Brain microvascular endothelial cell (primary cell): ENCODE measurements around the gene SWT1.

Experiments
- DNase-seq: peaks from one replicate; pipeline ENCODE4 v3.0.0-alpha.2; 2020
- H3K27ac ChIP-seq: fragments of 250-450 bp; sonication (Bioruptor Pico); 2 replicates; pipeline ENCODE4 v1.5.1; 2020; ENCODE audit warnings: mild to moderate bottlenecking, moderate library complexity
- H3K27me3 ChIP-seq: fragments of 250-450 bp; sonication (Bioruptor Pico); replicated peaks from 2 replicates; pipeline ENCODE4 v1.5.1; 2020; ENCODE audit warnings: mild to moderate bottlenecking
- H3K36me3 ChIP-seq: fragments of 250-450 bp; sonication (Bioruptor Pico); replicated peaks from 2 replicates; pipeline ENCODE4 v1.5.1; 2020; ENCODE audit warnings: mild to moderate bottlenecking
- H3K4me3 ChIP-seq: 2 replicates; pipeline ENCODE4 v1.5.1; 2011; ENCODE audit warnings: low read depth, mild to moderate bottlenecking, control low read depth, low read length, moderate library complexity
- in situ Hi-C: cut with HindIII; loops from 2 replicates; pipeline ENCODE4 v1.10.0; 2017; ENCODE audit warnings: low sequenced_read_pairs, low pct_ligation_motif_present
- TF ChIP-seq, protein P1 (sequence below): IDR thresholded peaks from 2 replicates; pipeline ENCODE4 v1.5.1; 2011; ENCODE audit warnings: low read depth, mild to moderate bottlenecking, moderate library complexity, low read length, control low read depth, inconsistent platforms; ENCODE audit errors: missing control alignments

The SWT1 gene

DNA sequence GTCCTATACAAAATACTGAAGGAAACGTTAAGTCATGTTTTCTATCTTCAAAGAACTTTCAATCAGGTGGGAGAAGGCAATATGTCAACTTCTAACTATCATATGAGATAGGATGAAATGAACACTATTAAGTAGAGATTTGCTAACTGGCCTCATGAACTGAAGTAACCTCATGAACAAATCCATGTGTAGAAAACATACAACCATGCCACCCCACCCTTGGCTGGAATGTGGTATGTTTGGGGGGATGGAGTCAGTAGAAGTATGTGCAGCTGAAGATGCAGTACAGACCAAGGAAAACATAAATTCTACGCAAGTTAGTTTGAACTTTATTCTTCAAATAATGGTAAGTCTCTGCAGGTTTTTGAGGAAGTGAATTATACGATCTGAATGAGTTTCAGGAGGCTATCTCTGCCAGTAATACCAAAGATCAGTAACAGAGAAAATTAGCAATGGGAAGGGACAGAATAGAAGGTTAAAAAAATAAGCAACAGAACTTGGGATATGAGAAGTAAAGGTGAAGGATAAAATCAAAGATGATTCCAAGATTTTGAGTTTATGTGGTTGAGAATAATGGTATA is 4.7 kb upstream of the SWT1 start:
- H3K4me3 ChIP-seq = no peak overlapping the region
- TF ChIP-seq, protein P1, sequence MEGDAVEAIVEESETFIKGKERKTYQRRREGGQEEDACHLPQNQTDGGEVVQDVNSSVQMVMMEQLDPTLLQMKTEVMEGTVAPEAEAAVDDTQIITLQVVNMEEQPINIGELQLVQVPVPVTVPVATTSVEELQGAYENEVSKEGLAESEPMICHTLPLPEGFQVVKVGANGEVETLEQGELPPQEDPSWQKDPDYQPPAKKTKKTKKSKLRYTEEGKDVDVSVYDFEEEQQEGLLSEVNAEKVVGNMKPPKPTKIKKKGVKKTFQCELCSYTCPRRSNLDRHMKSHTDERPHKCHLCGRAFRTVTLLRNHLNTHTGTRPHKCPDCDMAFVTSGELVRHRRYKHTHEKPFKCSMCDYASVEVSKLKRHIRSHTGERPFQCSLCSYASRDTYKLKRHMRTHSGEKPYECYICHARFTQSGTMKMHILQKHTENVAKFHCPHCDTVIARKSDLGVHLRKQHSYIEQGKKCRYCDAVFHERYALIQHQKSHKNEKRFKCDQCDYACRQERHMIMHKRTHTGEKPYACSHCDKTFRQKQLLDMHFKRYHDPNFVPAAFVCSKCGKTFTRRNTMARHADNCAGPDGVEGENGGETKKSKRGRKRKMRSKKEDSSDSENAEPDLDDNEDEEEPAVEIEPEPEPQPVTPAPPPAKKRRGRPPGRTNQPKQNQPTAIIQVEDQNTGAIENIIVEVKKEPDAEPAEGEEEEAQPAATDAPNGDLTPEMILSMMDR = no peak
- H3K27ac ChIP-seq = no peak overlapping the region
- H3K36me3 ChIP-seq = peaks cover 2% of the 10 kb centered on the region
- no peaks in the 10 kb centered on the region for H3K27me3 ChIP-seq
- in situ Hi-C loops = loop anchor here (25.0 kb wide), 1 partner anchor 340 kb away; no protein-coding TSS in a partner anchor
- DNase-seq = no peak

DNA sequence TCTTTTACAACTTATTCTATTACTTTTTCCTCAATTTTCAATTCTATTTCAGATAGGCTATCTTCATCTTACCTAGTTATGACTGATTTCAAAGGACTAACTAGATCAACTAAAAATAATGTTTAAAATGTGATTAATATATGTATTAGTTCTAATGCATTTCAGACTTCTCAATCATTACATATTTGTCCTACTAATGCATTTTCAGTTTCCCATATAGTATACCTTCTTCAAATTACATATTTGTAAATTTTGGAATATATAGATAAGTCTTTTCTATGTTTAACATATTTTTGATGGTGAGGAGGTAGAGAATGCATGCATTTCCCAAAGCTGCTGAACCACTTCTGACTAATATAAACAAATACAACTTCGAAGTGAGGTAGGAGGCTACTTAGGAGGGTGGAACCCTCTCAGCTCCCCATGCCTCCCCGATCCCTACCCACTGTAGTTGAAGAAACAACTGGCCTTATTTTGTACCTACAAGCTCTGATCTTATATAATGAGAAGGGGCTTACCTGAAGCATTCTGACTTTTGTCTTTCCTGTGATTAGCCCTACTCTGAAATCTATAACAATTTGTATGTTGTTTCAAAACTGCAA is 2.0 kb upstream of the SWT1 start:
- DNase-seq = no peak
- Histone ChIP-seq H3K27me3 (no peaks in the 10 kb centered on the region), H3K27ac (no peak overlapping the region), H3K36me3 (no peaks in the 10 kb centered on the region), H3K4me3 (no peak overlapping the region)
- TF ChIP-seq, protein P1 = no peak
- in situ Hi-C loops = loop anchor here (25.0 kb wide), 1 partner anchor 343 kb away; no protein-coding TSS in a partner anchor

DNA sequence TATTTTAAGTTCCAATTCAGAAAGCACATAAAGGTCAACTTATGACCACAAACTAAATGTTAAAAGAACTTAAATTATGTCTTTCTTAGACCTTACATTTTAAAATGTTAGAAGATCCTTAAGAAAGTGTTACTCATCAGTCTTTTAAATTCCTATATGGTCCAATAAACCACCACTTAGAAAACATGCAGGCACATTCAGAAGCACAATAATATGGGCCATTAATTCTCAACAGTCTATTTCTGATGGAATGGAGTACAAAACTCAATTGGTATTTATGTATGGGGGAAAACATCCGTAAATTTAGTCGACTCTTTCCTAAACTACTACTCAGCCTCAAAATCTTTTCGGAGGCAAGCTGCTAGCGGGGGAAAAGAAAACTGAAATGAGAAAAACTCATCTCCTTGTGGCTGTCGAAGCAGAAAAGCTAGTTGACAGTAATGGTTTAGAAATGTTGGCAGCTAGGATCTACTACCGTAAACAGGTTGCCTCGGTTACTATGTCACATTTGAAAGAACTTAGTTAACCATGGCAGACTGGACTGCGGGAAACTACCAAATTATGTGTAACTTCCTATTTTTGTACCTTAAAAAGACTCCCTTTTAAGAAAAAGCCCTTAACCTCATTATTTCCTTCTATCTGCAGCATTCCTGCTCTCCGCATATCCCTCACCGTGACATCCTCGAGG is 1.2 kb upstream of the SWT1 start:
- in situ Hi-C loops = loop anchor here (25.0 kb wide), 1 partner anchor 343 kb away; no protein-coding TSS in a partner anchor
- DNase-seq = peak; percentile 8

DNA sequence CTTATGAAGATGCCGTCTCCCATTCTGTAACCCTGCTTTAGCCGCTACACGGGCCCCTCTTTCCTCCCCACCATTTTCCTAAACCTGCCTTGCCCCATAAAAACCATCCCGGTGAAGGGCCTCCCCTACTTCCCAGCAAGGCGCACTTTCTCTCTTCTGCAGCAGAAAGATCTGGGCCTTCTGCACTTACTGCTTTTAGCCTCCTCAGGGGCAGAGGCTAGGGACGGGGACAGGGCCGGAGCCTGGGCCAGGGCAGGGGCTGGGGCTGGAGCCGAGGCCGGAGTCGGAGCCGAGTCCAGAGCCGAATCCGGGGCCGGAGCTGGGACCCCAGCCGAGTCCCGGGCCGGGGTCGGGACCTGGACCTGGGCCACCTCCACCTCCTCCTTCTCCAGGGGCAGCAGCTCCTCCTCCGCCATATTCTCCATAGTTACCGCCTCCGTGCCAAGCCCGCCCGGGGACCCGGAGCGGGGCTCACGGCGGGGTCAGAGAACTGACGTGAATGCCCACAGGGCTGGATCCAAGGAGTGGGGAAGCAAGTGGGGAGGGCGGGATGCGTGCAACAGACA is 596 bp upstream of the SWT1 start:
- peak overlapping the region; percentile 94 for H3K27ac ChIP-seq
- peak overlapping the region; percentile 87 for H3K4me3 ChIP-seq
- TF ChIP-seq, protein P1 = no peak
- in situ Hi-C loops = loop anchor here (25.0 kb wide), 1 partner anchor 344 kb away; no protein-coding TSS in a partner anchor
- no peaks in the 10 kb centered on the region for H3K36me3 ChIP-seq
- DNase-seq = peak; percentile 4
- no peaks in the 10 kb centered on the region for H3K27me3 ChIP-seq

More for the DNA sequence above, 1.2 kb upstream of the SWT1 start:
- peak overlapping the region; percentile 94 for H3K27ac ChIP-seq
- no peaks in the 10 kb centered on the region for H3K36me3 ChIP-seq
- H3K27me3 ChIP-seq = no peaks in the 10 kb centered on the region
- H3K4me3 ChIP-seq = peak overlapping the region; percentile 87
- TF ChIP-seq, protein P1 = no peak

DNA sequence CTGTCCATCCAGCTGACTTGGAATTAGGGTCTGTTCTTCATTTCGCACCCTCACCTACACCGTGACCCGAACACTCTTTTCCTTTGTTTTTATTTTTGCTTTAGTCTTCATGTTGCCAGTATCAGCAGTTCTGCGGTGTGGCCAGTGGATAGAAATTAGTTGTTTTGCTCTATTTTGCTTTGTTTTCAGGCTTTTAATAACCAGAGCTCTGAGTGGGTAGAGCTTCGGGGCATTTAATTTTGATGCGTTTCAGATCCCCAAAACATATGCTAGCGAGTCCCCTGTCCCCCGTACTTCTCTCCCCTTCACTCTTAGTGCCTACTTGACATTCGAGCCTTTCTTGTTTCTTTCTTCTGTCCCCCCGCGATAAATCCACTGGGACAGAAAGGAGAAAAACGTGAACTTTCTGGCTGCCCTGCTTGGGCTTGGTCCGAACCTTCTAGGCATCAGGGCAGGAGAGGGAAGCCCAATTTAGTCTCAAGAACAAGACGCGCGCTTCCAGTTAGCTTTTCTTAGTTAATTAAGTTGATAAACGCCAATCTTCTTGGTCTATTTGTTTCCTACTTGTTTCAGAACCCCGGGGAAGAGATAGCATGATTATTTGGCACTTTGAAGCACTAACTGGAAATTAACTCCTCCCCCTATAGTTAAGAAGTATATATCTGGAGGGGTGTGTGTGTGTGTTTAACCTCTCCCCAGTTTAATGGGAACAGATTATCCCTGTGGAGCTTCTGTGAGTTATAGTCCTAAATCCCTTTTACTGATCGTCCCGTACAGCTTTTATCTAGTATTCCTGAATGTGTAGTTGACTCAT is 839 bp downstream of the SWT1 start:
- TF ChIP-seq, protein P1 = no peak
- no peaks in the 10 kb centered on the region for H3K36me3 ChIP-seq
- no peak for DNase-seq
- H3K27ac ChIP-seq = peak overlapping the region; percentile 94
- H3K27me3 ChIP-seq = no peaks in the 10 kb centered on the region
- in situ Hi-C loops = loop anchor here (25.0 kb wide), 1 partner anchor 346 kb away; no protein-coding TSS in a partner anchor
- H3K4me3 ChIP-seq = peak overlapping the region; percentile 87
